GM18502 (cell line): ENCODE results near the gene QRICH1.

Source experiments
- ATAC-seq: cut with Tn5 transposase; IDR thresholded peaks from one replicate; pipeline ENCODE4 v1.9.1; 2021; ENCODE audit warnings: mild to moderate bottlenecking; ENCODE audit not compliant: unreplicated experiment, poor library complexity

The QRICH1 gene

DNA sequence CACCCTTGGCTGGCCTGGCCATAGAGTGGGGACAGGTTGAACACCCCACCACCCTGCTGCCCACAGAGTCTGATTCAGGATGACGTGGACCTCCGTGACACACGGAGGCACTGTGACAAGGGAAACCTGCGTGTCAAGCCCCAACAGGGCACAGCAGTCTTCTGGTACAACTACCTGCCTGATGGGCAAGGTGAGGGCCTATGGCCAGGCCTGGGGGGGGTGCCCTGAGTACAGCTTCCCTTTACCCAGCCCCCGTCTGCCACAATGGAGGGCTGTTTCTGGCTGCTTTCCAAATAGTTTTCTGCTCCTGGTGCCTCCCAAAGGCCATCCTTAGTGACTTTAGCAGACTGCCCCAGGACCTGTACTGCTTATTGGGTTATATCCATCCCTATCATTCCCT lies 87.9 kb downstream of the QRICH1 start:
- ATAC-seq, result no peak

- no peak for ATAC-seq
Observed at GRCh38 chr3:49005303-49005680, 88.6 kb downstream of the QRICH1 start.

GRCh38 chr3:49004352-49005302 lies 89.2 kb downstream of the QRICH1 start:
- ATAC-seq, result no peak

GRCh38 chr3:49001155-49001554 lies 92.7 kb downstream of the QRICH1 start:
- ATAC-seq, result no peak

GRCh38 chr3:48999085-48999858 lies 94.6 kb downstream of the QRICH1 start:
- no peak for ATAC-seq

- ATAC-seq, result no peak
Observed at GRCh38 chr3:48997714-48998637, 95.9 kb downstream of the QRICH1 start.

GRCh38 chr3:48997102-48997635 lies 96.7 kb downstream of the QRICH1 start:
- ATAC-seq, result no peak

- ATAC-seq, result no peak
Observed at GRCh38 chr3:48996640-48997039, 97.2 kb downstream of the QRICH1 start.

DNA sequence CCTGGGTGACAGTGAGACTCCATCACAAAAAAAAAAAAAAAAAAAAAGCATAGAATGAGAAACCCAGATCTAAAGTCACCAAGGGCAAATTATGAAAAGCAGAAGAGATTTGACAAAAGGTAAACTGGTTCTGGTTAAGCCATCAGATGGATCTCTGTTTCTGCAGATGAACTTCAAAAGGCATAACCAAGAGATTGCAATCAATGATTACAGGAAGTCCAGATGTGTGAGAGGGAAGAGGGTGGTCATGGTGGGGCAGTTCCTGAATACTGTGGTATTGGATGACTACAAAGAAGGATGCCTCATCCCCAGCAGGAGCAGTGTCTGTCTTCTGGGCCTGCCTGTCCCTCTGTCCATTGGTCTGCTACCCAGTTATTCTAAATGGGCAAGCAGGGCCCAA lies 100.0 kb downstream of the QRICH1 start:
- ATAC-seq, result no peak

- ATAC-seq, result no peak
Observed at GRCh38 chr3:48991851-48992545, 101.9 kb downstream of the QRICH1 start.

DNA sequence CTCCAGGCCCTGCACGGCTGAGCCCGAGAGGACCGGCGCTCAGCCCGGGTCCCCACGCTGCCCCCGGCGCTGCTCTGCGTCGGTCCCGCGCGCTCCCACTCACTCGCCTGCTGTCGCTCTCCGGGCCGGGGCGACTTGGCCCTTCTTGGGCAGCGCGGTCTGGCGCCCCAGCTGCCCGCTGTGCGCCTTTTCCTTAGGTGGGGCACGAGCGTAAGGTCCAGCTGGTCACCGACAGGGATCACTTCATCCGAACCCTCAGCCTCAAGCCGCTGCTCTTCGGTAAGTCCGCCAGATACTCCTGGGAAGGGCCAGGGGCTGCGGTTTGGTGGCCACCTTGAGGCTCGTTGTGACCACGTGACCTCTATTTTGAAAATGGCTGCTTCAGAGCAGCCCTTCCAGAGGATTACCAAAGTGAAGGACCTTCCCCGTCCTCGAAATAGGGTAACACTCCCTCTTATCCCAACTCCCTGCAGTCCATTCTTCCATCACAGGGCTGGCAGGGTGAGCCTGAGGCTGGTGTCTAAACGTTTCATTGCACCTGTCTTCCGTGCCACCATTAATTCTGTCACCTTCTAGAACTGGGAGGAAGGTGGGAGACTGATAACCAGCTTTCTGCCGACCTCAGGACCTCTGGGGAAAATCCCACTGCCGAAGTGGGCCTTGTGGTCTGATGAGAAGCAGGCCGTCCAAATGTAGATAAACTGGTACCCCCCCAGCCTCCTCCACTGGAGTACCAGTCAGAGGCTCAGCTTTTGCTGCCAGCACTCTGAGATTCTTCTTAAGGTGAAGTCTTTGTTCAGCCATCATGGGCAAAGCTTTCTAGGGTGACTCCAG lies 103.0 kb downstream of the QRICH1 start:
- peak; percentile 24 for ATAC-seq

DNA sequence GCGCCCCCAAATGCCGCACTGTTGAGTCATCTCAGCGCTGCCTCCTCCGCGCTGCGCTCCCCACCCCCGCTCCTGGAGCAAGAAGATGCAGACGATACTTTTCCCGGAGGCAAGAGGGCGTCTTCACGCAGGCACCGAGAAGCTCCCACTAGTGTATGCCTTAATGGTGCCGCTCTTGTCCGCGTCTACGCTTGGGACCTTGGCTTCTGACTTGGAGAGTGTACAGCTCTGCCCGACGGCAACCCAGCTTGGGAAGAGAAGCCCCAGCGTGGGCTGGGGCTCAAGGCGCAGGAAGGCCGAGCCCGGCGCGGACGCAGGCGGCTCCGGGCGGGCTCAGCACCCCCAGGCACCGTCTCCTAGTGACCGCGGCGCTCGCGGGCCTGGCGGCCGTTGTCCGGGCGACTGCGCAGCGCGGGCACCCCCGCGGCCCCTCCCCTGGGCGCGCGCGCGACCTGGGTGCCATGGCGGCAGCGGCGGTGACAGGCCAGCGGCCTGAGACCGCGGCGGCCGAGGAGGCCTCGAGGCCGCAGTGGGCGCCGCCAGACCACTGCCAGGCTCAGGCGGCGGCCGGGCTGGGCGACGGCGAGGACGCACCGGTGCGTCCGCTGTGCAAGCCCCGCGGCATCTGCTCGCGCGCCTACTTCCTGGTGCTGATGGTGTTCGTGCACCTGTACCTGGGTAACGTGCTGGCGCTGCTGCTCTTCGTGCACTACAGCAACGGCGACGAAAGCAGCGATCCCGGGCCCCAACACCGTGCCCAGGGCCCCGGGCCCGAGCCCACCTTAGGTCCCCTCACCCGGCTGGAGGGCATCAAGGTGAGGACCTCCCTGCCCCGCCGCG lies 103.9 kb downstream of the QRICH1 start, which contains the start of gene P4HTM:
Gene P4HTM, plus strand, starts transcription at position 446 of the 840 bp plus-strand sequence. Its CDS starts 16 bp downstream, at position 462.
- peak; percentile 56 for ATAC-seq

DNA sequence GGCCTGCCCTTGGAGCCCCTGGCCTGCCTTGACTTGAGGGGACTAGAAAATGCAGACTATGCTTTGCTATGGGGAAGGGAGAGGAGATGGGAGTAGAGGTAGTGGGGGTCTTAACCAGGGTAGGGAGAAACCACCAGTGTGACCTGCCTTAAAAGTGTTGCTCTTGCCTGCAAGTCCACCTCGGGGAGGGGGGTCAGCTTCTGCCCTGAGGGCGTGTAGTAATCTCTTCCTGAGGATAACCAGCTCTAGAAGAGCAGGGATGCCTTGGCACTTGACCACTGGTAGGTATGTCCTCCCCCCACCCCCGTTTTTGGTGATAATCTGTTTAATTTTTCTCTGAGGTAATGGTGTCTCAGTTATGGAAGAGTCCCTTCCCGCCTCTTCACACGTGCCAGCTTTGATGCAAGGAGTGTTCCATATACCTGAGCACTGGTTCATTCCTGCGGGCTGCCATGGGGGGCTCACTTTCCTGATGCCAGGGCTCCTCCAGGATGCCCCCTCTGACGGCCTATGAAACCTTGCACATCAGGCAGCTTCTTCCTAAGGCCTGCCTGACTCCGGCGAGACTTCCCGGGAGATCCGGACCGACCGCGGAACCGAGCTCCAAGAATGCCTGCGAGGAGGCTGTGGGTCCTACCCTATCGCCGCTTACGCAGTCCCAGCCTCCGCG lies 104.6 kb downstream of the QRICH1 start:
- no peak for ATAC-seq

DNA sequence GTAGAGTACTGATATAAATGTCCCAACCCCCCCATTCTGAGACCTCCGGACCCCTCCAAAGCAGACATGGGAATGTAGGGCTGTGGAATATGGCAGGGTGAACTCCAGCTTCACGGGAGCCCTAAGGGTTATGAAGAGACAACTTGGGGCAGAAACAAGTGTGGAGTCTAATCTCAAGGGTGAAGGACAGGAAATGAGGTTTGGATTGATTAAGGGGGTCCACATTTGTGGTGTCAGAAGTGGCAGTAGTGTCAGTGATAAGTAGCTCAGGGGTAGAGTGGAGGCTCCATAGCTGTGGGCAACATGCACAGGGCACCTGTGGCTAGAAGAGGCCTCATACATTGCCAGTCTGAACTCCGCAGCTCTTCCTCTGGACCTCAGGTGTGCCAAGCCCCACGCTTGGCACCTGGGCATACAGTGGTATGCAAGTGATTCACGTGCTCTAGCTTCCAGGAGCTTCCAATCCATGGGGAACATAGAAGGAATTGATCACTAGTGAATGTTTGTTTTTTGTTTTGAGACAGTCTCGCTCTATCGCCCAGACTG lies 108.0 kb downstream of the QRICH1 start:
- ATAC-seq, result no peak

DNA sequence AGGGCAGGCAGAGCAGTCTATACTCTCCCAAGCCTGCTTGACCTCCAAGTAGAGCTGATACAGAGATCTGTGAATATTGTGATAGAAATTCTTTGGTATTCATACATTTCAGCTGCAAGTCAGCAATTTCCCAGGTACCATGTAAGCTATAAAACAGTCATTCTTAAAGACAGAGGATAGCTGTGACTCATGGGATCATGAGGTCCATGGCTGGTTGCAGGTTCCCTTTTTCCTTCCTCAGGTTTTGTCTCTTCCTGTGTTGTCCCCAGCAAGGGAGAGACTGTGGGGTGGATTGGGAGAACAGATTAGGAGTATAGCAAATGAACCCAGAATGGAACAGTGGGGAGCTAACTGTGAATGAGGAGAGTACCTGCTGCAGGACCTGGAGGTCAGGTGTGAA lies 109.2 kb downstream of the QRICH1 start:
- no peak for ATAC-seq

- ATAC-seq, result no peak
Observed at GRCh38 chr3:48983096-48983495, 110.8 kb downstream of the QRICH1 start.

DNA sequence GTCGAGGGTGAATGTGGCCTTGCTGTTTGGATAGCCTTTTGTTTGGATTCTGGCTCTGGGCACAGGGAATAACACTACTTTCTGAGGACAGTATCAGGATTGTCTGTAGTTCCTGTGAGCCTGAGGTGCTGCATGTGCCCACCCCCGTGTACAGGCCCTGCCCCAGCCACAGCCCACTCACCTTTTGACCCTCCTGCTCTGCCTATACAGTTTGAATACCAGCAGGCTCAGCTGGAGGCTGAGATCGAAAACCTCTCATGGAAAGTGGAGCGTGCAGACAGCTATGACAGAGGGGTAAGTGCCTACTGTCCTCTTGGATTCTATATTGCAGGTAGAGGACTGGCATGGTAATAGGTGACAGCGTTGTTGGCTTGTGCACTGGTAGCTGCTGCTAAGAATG lies 111.2 kb downstream of the QRICH1 start:
- ATAC-seq, result no peak
